Measurements from ENCODE around the gene LOXL4.

The LOXL4 gene

DNA sequence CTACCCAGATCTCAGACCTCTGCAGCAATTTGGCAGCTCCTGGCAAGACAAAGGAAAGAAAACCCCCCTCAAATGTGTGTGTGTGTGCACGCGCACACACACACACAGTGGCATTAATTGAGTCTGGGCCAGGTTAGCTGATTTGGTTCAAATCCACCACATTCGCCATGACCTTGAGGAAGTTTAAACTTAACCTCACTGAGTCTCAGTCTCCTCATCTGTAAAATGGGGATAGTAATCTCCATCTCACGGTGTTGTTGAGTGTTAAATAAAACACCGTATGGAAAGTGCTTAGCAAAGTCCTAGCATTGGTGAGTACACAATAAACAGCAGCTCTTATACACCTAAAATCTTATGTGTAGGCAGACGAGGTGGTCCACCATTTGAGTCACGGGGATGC lies 4.9 kb downstream of the LOXL4 start:
- no peak for DNase-seq (ENCODE audit: low read depth)

- peak; percentile 61 for DNase-seq (ENCODE audit: low read depth)
These were observed 5.4 kb downstream of the LOXL4 start for GRCh38 chr10:98262571-98262970.

DNA sequence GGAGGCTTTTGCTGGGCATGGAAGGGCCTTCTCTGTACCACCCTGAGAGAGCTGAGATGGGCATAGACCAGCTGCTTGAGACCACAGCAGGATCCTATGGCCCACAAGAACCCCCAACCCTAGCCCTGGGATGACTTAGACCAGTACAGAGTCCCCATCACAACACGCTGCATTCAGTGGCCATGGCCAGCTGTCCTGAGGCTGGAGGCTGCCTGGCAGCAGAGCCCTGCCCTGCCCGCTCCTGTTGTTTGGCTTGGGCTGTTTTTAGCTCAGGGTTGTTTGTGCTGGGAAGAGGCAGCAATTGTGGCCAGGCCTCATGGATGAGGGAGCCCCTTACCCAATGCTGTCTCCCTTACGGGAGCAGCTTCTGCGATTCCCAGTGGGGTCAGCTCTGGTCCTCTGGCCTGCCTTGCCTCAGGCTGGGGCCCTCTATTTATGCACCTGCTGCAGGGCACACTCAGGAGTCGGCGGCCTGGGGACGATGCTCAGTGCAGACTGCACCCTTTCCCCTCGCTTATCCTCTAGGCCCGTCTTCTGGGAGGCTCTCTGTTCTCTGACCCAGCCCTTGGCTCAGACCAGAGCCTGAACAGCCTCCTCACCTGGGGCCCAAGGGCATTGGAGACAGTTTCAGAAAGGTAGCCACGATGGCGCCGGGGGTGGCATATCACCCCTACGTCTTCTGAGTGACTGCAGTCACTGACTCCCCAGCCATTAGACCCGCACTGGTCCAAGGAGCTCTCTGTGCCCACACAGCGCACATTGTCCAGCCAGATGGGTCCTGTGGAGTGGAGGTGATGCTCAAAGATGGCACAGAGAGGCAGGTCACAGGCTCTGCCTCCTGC lies 6.3 kb downstream of the LOXL4 start:
- no peak for DNase-seq (ENCODE audit: low read depth)

- no peak for DNase-seq (ENCODE audit: low read depth)
These were observed 7.2 kb downstream of the LOXL4 start for GRCh38 chr10:98260752-98261151.

- DNase-seq (ENCODE audit: low read depth): no peak
These were observed 7.6 kb downstream of the LOXL4 start for GRCh38 chr10:98260350-98260749.

DNA sequence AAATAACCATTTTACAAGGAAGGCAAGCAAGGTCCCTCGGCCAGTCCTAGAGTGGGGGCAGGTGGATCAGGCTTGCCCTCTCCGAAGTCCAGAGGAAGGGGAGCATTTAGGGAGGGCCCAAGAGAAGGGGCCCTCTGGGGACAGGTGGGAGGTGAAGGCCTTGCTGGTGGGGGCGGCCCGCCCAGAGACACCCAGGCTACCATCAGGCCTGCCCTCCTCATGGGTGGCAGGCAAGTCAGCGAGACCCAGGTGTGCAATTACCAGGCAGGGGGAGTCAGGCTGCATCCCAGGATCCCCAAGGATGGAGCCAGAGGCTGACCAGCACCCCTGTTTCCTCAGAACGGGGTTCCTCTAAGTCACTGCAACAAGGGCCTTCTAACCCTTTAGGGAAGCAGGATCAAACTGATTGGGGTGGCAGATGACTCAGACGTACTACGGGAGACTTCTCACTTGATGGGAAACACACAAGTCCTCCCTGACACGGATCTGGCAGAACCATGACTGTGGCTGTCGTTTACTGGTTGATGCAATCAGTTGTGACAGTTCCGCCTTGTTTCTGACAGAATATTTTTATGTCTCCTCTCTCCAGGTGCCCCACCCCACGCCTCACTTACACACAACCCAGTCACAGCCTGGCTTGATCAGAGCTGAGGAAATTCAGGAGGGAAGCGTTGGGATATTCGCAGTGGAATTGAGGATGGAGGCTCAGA lies 8.2 kb downstream of the LOXL4 start:
- DNase-seq (ENCODE audit: low read depth): no peak

GRCh38 chr10:98258683-98259454 lies 9.1 kb downstream of the LOXL4 start:
- DNase-seq (ENCODE audit: low read depth): no peak

DNA sequence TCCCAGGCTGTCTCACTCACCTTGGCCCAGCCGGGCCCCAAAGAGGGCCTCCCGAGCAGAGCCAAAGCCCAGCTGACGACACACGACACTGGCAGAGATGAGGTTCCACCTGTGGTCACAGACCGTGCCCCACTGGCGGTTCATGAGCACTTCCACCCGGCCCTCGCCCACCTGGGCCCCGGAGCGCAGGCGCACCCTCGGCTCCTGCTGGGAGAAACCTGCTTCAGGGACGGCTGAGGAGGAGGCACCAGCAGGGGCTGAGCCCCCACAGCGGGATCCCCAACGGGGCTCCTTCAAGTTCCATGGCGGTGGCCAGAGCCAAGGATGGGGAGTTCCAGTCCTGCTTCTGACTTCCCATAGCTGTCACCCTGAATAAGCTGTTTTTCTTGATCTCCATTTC lies 10.0 kb downstream of the LOXL4 start:
- DNase-seq (ENCODE audit: low read depth): no peak

GRCh38 chr10:98257198-98257597 lies 10.8 kb downstream of the LOXL4 start:
- DNase-seq (ENCODE audit: low read depth): no peak

- DNase-seq (ENCODE audit: low read depth): no peak
These were observed 11.3 kb downstream of the LOXL4 start for GRCh38 chr10:98256692-98257091.

GRCh38 chr10:98255146-98255877 lies 12.7 kb downstream of the LOXL4 start:
- DNase-seq (ENCODE audit: low read depth): no peak

DNA sequence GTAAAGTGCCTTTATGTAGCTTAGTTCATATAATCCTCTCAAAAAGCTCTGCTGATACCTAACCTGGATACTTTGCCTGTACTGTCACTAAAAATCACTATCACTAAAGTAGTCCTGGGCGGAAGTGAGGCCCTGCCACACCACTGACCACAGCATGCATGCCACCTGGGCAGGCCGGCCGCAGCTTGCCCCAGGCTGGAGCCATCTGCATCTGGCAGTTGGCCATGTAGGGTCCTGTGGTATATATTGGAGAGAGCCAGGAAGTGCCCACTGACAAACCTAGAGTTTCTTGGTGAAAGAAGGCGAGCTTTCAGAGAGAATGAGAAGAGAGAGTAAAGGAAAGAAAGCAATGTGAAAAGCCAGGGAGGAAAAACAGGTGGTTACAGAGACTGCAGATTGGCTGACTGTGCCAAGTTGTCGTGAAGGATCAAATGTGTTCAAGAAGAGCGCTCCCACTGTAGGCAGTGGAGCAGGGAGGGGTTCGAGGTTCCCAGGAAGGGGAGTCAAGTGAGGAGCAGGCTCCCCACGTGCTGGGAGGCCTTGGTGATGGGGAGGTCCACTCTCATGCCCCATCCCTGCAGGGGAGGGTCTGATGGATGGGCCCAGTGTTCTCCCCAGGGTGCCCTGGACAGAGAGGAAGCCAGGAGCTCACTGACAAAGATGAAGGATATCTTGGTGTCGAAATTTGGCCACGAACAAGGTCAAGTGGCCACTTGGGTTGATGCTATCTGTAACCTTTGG lies 13.6 kb downstream of the LOXL4 start:
- no peak for DNase-seq (ENCODE audit: low read depth)

GRCh38 chr10:98253499-98253898 lies 14.5 kb downstream of the LOXL4 start:
- DNase-seq (ENCODE audit: low read depth): no peak

DNA sequence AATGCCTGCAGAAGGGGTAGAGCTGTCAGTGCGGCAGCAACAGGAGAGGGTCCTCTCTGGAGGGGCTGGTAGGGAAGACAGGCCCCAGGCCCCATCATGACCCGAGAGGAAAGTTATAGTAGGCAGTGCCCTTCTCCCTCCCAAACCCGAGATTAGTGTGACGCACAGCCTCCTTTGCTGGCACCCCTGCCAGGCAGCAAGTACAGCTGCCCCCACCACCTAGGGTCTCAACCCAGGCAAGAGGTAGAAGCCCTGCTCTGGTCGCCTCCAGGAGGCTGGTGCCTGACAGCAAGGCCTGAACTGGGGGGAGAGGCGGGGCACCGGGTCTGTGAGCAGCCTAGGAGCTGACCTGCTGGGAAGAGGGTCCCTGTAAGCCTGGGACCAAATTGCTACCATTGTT lies 15.5 kb downstream of the LOXL4 start:
- no peak for DNase-seq (ENCODE audit: low read depth)

DNA sequence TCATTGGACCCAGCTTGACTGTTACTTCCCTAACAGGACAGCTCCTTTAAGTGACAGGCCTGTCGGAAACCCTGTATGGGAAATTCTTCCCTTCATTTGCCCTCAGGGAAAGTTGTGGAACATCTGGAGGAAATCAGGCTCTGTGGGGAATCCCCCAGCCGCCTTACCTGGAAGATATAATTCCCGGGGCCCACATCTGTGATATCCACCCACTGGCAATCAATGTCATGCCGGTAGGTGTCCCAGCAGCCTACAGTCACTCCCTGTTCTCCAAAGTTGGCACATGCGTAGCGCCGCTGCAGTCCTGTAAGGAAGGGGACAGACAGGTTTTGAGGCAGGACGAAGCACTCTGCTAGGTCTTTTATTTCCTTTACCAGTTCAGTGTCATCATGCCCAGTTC lies 16.6 kb downstream of the LOXL4 start:
- no peak for DNase-seq (ENCODE audit: low read depth)

- no peak for DNase-seq (ENCODE audit: low read depth)
These were observed 18.9 kb downstream of the LOXL4 start for GRCh38 chr10:98249134-98249533.

DNA sequence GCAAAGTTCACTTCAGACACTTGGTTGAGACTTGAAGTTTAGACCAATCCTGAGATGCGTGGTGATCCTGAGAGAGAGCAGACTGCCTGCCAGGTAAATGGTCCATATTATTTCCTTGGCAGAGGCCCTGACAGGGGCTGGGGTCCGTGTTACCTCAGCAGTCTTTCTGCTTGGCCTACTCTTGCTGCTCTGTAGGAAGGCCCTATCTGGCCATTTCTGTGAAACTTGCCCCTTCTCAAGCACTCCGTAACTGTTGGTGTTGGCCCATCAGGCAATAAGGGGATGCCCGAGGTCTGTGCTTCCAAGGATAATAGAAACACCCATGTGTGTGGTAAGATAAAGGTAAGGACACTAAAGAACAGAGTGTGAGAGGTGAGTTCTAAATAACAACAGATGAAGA lies 20.0 kb downstream of the LOXL4 start:
- DNase-seq (ENCODE audit: low read depth): no peak

GRCh38 chr10:98246911-98247805 lies 20.8 kb downstream of the LOXL4 start:
- no peak for DNase-seq (ENCODE audit: low read depth)

DNA sequence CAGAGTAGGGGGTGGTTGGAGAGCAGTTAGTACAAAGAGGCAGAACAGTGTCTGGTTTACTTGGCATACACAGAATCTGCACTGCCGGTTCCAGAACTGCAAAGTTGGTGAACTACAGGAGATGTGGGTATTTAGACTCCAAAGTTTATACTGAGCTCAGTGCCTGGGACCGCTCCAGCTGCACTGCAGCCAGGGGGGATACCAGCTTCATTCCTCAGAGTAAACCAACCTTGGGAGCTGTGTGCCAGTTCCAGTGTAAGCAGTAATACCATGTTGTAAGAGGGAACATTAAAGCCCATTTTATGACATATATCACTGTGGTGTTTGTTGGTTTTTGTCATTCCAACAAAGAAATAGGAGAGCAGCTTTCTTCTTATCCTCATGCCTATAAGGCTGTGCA lies 23.4 kb downstream of the LOXL4 start:
- no peak for DNase-seq (ENCODE audit: low read depth)

DNA sequence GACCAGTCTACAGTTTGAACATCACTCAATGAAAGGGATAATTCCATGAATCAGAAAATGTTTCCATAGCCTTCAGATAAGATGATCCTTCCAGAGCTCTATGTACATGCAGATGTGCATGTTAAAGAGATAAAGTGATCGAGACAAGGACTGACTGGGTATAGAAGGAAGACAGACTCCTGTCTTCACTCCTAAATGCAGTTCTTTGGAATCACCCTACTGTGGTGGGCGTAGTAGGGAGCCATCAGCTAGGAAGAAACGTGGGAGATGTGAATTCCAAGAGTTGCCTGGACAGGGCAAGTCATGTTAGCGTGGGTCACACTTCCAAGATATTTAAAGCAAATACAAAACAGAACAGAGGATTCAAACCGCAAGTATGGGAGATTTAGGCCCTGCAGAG lies 23.9 kb downstream of the LOXL4 start:
- no peak for DNase-seq (ENCODE audit: low read depth)
